DND-41 (cell line): ENCODE data around the gene GJB2.

Experiments used
- ATAC-seq: fragments of 200-7000 bp; cut with Tn5 transposase; 3 replicates; pipeline ENCODE4 v1.9.1; 2021; ENCODE audit warnings: low read depth; ENCODE audit not compliant: insufficient read depth
- DNase-seq: peaks from one replicate; pipeline ENCODE4 v3.0.0-alpha.2; 2020
- H2AFZ ChIP-seq: 2 replicates; pipeline ENCODE4 v1.6.0; 2012; ENCODE audit warnings: low read depth, low read length
- H3K27ac ChIP-seq: 2 replicates; pipeline ENCODE4 v1.5.1; 2012; ENCODE audit warnings: low read length, inconsistent platforms
- H3K27me3 ChIP-seq: fragments of 200-600 bp; sonication (generic); 2 replicates; pipeline ENCODE4 v1.6.0; 2012; ENCODE audit warnings: low read length, mild to moderate bottlenecking, inconsistent platforms; ENCODE audit not compliant: insufficient read depth, poor library complexity
- H3K36me3 ChIP-seq: 2 replicates; pipeline ENCODE4 v1.5.1; 2012; ENCODE audit warnings: low read length, inconsistent platforms; ENCODE audit not compliant: insufficient read depth
- H3K4me1 ChIP-seq: 2 replicates; pipeline ENCODE4 v1.5.1; 2012; ENCODE audit warnings: mild to moderate bottlenecking, low read length; ENCODE audit not compliant: insufficient read depth
- H3K4me2 ChIP-seq: 2 replicates; pipeline ENCODE4 v1.6.0; 2012; ENCODE audit warnings: mild to moderate bottlenecking, moderate library complexity, low read length, inconsistent platforms; ENCODE audit not compliant: insufficient read depth
- H3K4me3 ChIP-seq, 2 experiments: fragments of 200-600 bp in 1 of 2; shearing (Covaris generic) in 1 of 2; 2 replicates each; pipeline ENCODE4 v1.5.1; 2012 to 2016; ENCODE audit warnings: inconsistent platforms in 2 of 2, low read length in 2 of 2, mild to moderate bottlenecking in 2 of 2, low read depth in 1 of 2, moderate library complexity in 1 of 2
- H3K79me2 ChIP-seq: 2 replicates; pipeline ENCODE4 v1.6.0; 2012; ENCODE audit warnings: low read length, inconsistent platforms; ENCODE audit not compliant: insufficient read depth
- H3K9ac ChIP-seq: 2 replicates; pipeline ENCODE4 v1.6.0; 2012; ENCODE audit warnings: low read depth, mild to moderate bottlenecking, inconsistent platforms, low read length, moderate library complexity
- H3K9me3 ChIP-seq: 2 replicates; pipeline ENCODE4 v1.5.1; 2012; ENCODE audit warnings: low read length, moderate library complexity, mild to moderate bottlenecking, inconsistent platforms; ENCODE audit not compliant: insufficient read depth, severe bottlenecking
- H4K20me1 ChIP-seq: 2 replicates; pipeline ENCODE4 v1.6.0; 2012; ENCODE audit warnings: low read length; ENCODE audit not compliant: insufficient read depth
- EZH2 ChIP-seq: IDR thresholded peaks from 3 replicates; pipeline ENCODE4 v1.6.1; 2012; ENCODE audit warnings: borderline replicate concordance, low read depth, mild to moderate bottlenecking, moderate library complexity, low read length, inconsistent platforms; ENCODE audit not compliant: severe bottlenecking
- TF ChIP-seq, protein P1 (sequence below): IDR thresholded peaks from 2 replicates; pipeline ENCODE4 v1.5.1; 2012; ENCODE audit warnings: borderline replicate concordance, low read length, moderate library complexity, mild to moderate bottlenecking; ENCODE audit not compliant: poor library complexity, severe bottlenecking; ENCODE audit errors: extremely low read depth

Gene GJB2

DNA sequence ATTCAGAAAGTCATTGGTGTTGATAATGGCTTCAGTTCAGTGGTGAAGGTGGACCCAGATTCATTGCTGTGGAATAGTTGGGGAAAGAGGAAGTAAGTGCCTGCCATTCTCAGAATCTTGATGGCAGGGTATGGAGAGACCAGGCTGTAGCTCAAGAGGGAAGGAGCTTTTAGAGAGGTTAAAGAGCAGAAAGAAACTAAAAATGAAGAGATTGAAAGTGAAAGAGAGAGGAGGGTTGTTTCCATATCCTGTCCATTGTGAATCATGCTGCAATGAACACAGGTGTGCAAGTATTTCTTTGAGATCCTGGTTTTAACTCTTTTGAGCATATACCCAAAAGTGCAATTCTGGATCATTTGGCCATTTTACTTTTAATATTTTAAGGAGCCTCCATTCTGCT is 26.8 kb upstream of the GJB2 start:
- Histone ChIP-seq H3K36me3 (no peaks in the 10 kb centered on the region), H3K9me3 (no peaks in the 10 kb centered on the region), H4K20me1 (no peaks in the 10 kb centered on the region), H3K27ac (no peak overlapping the region), H2AFZ (no peak overlapping the region), H3K9ac (no peak overlapping the region), H3K4me3 (no peak overlapping the region), H3K27me3 (peaks cover 9% of the 10 kb centered on the region), H3K4me2 (peak overlapping the region; percentile 16; the same call in 1 of the 2 replicates), H3K4me1 (0 out of 2 replicates have a peak, but pooled peaks cover 5% of the 10 kb centered on the region), H3K79me2 (no peaks in the 10 kb centered on the region)
- DNase-seq (no peak), ATAC-seq (peak; percentile 67; the same call in 2 of the 3 replicates)
- no peak for TF ChIP-seq EZH2
- TF ChIP-seq, protein P1, sequence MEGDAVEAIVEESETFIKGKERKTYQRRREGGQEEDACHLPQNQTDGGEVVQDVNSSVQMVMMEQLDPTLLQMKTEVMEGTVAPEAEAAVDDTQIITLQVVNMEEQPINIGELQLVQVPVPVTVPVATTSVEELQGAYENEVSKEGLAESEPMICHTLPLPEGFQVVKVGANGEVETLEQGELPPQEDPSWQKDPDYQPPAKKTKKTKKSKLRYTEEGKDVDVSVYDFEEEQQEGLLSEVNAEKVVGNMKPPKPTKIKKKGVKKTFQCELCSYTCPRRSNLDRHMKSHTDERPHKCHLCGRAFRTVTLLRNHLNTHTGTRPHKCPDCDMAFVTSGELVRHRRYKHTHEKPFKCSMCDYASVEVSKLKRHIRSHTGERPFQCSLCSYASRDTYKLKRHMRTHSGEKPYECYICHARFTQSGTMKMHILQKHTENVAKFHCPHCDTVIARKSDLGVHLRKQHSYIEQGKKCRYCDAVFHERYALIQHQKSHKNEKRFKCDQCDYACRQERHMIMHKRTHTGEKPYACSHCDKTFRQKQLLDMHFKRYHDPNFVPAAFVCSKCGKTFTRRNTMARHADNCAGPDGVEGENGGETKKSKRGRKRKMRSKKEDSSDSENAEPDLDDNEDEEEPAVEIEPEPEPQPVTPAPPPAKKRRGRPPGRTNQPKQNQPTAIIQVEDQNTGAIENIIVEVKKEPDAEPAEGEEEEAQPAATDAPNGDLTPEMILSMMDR: no peak

DNA sequence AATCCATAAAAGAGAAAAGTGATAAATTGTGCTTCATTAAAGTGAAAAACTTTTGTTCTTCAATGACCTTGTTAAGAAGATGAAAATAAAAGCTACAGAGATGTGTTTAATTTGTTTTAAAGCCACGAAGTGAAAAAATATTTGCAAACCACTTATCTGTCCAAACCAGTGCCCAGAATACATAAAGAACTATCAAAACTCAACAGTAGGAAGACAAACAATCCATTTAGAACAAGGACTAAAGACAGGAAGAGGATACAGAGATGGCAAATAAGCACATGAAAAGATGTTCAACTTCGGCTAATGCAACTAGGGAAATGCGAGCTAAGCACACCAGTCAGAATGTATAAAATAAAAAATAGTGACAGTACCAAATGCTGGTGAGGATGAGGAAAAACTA is 24.4 kb upstream of the GJB2 start:
- DNase-seq: no peak
- 0 out of 2 replicates have a peak, but pooled peaks cover 5% of the 10 kb centered on the region for H3K4me1 ChIP-seq
- H3K9me3 ChIP-seq: no peaks in the 10 kb centered on the region
- H3K9ac ChIP-seq: no peak overlapping the region
- no peak overlapping the region for H3K27ac ChIP-seq
- peaks cover 9% of the 10 kb centered on the region for H3K27me3 ChIP-seq
- H3K4me3 ChIP-seq: no peak overlapping the region
- no peak overlapping the region for H3K4me2 ChIP-seq
- H3K36me3 ChIP-seq: no peaks in the 10 kb centered on the region
- ATAC-seq: no peak
- no peaks in the 10 kb centered on the region for H3K79me2 ChIP-seq
- no peak for TF ChIP-seq EZH2
- TF ChIP-seq, protein P1: no peak
- H2AFZ ChIP-seq: no peak overlapping the region
- H4K20me1 ChIP-seq: no peaks in the 10 kb centered on the region

DNA sequence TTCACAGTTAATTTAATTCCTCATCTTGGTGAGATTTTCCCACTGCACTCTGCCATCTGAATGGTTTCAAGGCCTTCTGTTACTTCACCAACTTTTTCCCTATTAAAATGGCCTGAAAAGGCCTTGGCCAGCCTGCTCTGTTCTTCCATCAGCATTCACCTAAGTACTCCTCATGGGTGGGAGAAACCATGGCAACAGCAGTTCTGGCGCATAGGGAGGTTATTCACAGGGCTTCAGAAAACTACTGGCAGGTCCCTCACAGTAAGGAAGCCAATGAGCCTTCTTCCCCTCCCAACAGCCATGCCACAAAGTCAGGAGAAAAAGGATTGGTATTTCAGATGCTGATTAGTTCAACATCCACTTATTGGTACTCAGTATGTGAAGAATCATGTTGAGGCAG is 17.2 kb upstream of the GJB2 start:
- no peaks in the 10 kb centered on the region for H4K20me1 ChIP-seq
- no peaks in the 10 kb centered on the region for H3K79me2 ChIP-seq
- H3K9me3 ChIP-seq: no peaks in the 10 kb centered on the region
- H3K27me3 ChIP-seq: no peaks in the 10 kb centered on the region
- H3K27ac ChIP-seq: no peak overlapping the region
- no peak overlapping the region for H3K9ac ChIP-seq
- TF ChIP-seq EZH2: no peak
- TF ChIP-seq, protein P1: no peak
- H3K4me3 ChIP-seq: no peak overlapping the region
- no peaks in the 10 kb centered on the region for H3K36me3 ChIP-seq
- H2AFZ ChIP-seq: no peak overlapping the region
- ATAC-seq (no peak), DNase-seq (no peak)
- 0 out of 2 replicates have a peak, but pooled peaks cover 2% of the 10 kb centered on the region for H3K4me1 ChIP-seq
- no peak overlapping the region for H3K4me2 ChIP-seq
